ENCODE data around the gene ARFIP1.

The ARFIP1 gene

GRCh38 chr4:152939621-152940020 is 159.9 kb downstream of the ARFIP1 start:
- no peak for DNase-seq (ENCODE audit: low read depth)

- DNase-seq (ENCODE audit: low read depth), result no peak
Observed at GRCh38 chr4:152940461-152940860, 160.7 kb downstream of the ARFIP1 start.

GRCh38 chr4:152941411-152941810 is 161.7 kb downstream of the ARFIP1 start:
- DNase-seq (ENCODE audit: low read depth), result no peak

- DNase-seq (ENCODE audit: low read depth), result no peak
Observed at GRCh38 chr4:152942346-152942745, 162.6 kb downstream of the ARFIP1 start.

- no peak for DNase-seq (ENCODE audit: low read depth)
Observed at GRCh38 chr4:152943672-152944071, 163.9 kb downstream of the ARFIP1 start.

- no peak for DNase-seq (ENCODE audit: low read depth)
Observed at GRCh38 chr4:152944666-152945320, 165.0 kb downstream of the ARFIP1 start.

GRCh38 chr4:152945639-152946038 is 165.9 kb downstream of the ARFIP1 start:
- DNase-seq (ENCODE audit: low read depth), result no peak

GRCh38 chr4:152946446-152946845 is 166.7 kb downstream of the ARFIP1 start:
- no peak for DNase-seq (ENCODE audit: low read depth)

GRCh38 chr4:152947311-152947710 is 167.6 kb downstream of the ARFIP1 start:
- no peak for DNase-seq (ENCODE audit: low read depth)

GRCh38 chr4:152949930-152950329 is 170.2 kb downstream of the ARFIP1 start:
- no peak for DNase-seq (ENCODE audit: low read depth)

- DNase-seq (ENCODE audit: low read depth), result no peak
Observed at GRCh38 chr4:152950402-152951274, 170.9 kb downstream of the ARFIP1 start.

GRCh38 chr4:152951348-152951747 is 171.6 kb downstream of the ARFIP1 start:
- no peak for DNase-seq (ENCODE audit: low read depth)

GRCh38 chr4:152953514-152953913 is 173.8 kb downstream of the ARFIP1 start:
- no peak for DNase-seq (ENCODE audit: low read depth)

GRCh38 chr4:152954741-152955140 is 175.0 kb downstream of the ARFIP1 start:
- DNase-seq (ENCODE audit: low read depth), result no peak

GRCh38 chr4:152956147-152956546 is 176.4 kb downstream of the ARFIP1 start:
- DNase-seq (ENCODE audit: low read depth), result no peak

GRCh38 chr4:152956650-152957436 is 177.1 kb downstream of the ARFIP1 start:
- DNase-seq (ENCODE audit: low read depth), result no peak

GRCh38 chr4:152957437-152958171 is 177.8 kb downstream of the ARFIP1 start:
- DNase-seq (ENCODE audit: low read depth), result no peak

GRCh38 chr4:152959080-152959479 is 179.3 kb downstream of the ARFIP1 start:
- DNase-seq (ENCODE audit: low read depth), result no peak

- DNase-seq (ENCODE audit: low read depth), result no peak
Observed at GRCh38 chr4:152960082-152960481, 180.3 kb downstream of the ARFIP1 start.

GRCh38 chr4:152961014-152961772 is 181.4 kb downstream of the ARFIP1 start:
- no peak for DNase-seq (ENCODE audit: low read depth)

GRCh38 chr4:152961773-152962115 is 182.0 kb downstream of the ARFIP1 start:
- DNase-seq (ENCODE audit: low read depth), result no peak
